Thoracic aorta (tissue), 2 donors: ENCODE measurements around the gene GRM8. TPM values are rescaled to one million over a fixed set of nuclear protein-coding genes. Genes with fewer than 3 reads are reported as not detected.

ENCODE experiments used
- ATAC-seq: fragments of 150-250 bp; one replicate; pipeline ENCODE4 v1.8.0; 2017; ENCODE audit warnings: low read depth; ENCODE audit not compliant: insufficient number of reproducible peaks, low FRiP score
- DNase-seq: peaks from one replicate; pipeline ENCODE4 v3.0.0-alpha.2; 2020; ENCODE audit warnings: low spot score
- H3K27ac ChIP-seq, 2 donors: fragments of 200-600 bp; sonication (generic); 1 replicate in 1 of 2; 2 replicates in 1 of 2; pipeline ENCODE4 v1.5.1; 2016; ENCODE audit warnings: mild to moderate bottlenecking in 2 of 2, moderate library complexity in 2 of 2
- H3K27me3 ChIP-seq: fragments of 200-600 bp; sonication (generic); replicated peaks from 2 replicates; pipeline ENCODE4 v1.6.0; 2016; ENCODE audit warnings: mild to moderate bottlenecking; ENCODE audit not compliant: insufficient read depth
- H3K36me3 ChIP-seq: fragments of 200-600 bp; sonication (generic); one replicate; pipeline ENCODE4 v1.5.1; 2016
- H3K4me1 ChIP-seq, 2 donors: fragments of 200-600 bp; sonication (generic); 1 replicate in 1 of 2; 2 replicates in 1 of 2; pipeline versions ENCODE4 v1.5.1 to v1.6.0; 2016; ENCODE audit warnings: low read depth in 2 of 2, mild to moderate bottlenecking in 1 of 2; ENCODE audit not compliant: control insufficient read depth in 1 of 2
- H3K4me3 ChIP-seq: fragments of 200-600 bp; sonication (generic); 2 replicates; pipeline ENCODE4 v1.5.1; 2016; ENCODE audit warnings: mild to moderate bottlenecking
- H3K9me3 ChIP-seq: fragments of 200-600 bp; sonication (generic); 2 replicates; pipeline ENCODE4 v1.5.1; 2016
- total RNA-seq, 2 donors: library from RNA; depleted of rRNA; stranded (reverse); fragments of >200 nt; gene quantifications; one replicate each; pipeline versions ENCODE4 v1.1.0 to v1.2.3, GENCODE V29; 2016
- TF ChIP-seq, protein P1 (sequence below): fragments of 200-600 bp; sonication (generic); IDR thresholded peaks from one replicate; pipeline ENCODE4 v1.5.1; 2019; ENCODE audit warnings: antibody characterized with exemption

Gene GRM8
- total RNA-seq, 2 donors from 2014 or later: not detected

DNA sequence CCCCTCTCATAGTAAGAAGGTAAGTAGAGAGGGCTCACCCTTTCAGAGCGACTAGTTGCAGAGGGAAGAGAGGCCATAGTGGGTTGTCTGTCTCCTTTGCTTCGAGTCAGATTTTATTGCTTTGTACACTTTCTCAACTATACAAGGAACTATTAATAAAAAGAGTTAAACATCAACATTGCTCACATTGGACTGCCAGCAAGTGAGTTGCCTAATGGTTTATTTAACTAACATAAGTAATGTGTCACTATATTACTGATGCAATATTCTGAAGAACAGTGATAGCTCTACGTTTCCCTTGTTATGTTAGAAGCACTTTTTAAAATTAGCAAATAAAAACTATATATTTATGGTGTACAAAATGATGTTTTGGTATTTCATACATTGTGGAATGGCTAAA is 451.0 kb downstream of the GRM8 start:
- Histone ChIP-seq H3K4me1 (no peaks in the 10 kb centered on the region), H3K9me3 (no peaks in the 10 kb centered on the region), H3K27me3 (no peaks in the 10 kb centered on the region), H3K36me3 (no peaks in the 10 kb centered on the region), H3K4me3 (no peak overlapping the region), H3K27ac (no peak overlapping the region)
- ATAC-seq (no peak), DNase-seq (no peak)
- TF ChIP-seq, protein P1, sequence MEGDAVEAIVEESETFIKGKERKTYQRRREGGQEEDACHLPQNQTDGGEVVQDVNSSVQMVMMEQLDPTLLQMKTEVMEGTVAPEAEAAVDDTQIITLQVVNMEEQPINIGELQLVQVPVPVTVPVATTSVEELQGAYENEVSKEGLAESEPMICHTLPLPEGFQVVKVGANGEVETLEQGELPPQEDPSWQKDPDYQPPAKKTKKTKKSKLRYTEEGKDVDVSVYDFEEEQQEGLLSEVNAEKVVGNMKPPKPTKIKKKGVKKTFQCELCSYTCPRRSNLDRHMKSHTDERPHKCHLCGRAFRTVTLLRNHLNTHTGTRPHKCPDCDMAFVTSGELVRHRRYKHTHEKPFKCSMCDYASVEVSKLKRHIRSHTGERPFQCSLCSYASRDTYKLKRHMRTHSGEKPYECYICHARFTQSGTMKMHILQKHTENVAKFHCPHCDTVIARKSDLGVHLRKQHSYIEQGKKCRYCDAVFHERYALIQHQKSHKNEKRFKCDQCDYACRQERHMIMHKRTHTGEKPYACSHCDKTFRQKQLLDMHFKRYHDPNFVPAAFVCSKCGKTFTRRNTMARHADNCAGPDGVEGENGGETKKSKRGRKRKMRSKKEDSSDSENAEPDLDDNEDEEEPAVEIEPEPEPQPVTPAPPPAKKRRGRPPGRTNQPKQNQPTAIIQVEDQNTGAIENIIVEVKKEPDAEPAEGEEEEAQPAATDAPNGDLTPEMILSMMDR: no peak

DNA sequence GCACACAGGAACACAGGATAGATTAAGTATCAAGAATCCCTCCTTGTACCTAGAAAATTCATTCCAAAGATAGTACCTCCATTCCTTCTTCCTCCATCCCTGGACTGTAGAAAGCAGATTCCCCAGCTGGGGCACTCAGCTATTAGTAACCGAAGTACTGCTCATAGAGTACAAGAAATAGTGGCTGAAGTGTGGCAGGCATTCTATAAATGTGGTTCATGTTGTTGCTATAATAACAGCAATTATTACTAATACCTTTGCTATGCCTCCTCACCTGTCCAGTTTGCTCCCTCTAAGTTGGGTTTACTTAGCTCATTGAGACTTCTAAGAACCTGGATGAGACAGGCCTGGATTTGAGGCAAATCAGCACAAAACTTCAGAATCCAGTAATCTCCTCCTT is 453.2 kb downstream of the GRM8 start:
- TF ChIP-seq, protein P1: no peak
- no peak overlapping the region for H3K4me3 ChIP-seq
- no peak overlapping the region for H3K27ac ChIP-seq
- no peaks in the 10 kb centered on the region for H3K4me1 ChIP-seq
- ATAC-seq: no peak
- no peaks in the 10 kb centered on the region for H3K9me3 ChIP-seq
- no peaks in the 10 kb centered on the region for H3K36me3 ChIP-seq
- H3K27me3 ChIP-seq: no peaks in the 10 kb centered on the region
- DNase-seq: no peak

DNA sequence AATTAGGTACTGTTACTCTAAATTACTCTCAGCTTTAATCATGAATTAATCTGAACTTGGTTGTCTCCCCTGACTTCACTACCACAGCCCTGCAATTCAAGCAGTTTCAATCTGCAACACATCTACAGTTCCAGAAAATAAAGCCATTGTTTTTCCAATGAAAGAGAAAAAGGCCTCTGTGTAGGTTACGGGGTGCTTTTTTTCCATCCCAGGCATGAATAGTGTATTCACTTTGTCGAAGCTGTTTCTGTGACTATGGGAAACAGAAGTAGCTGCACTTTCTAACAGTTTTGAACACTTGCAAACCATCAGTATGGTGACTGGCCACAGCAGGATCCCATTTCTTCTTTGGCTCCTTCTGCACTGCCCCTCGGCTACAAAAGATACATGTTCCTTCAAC is 460.2 kb downstream of the GRM8 start:
- Histone ChIP-seq H3K36me3 (no peaks in the 10 kb centered on the region), H3K4me1 (no peaks in the 10 kb centered on the region), H3K27me3 (no peaks in the 10 kb centered on the region), H3K27ac (no peak overlapping the region), H3K4me3 (no peak overlapping the region), H3K9me3 (no peaks in the 10 kb centered on the region)
- TF ChIP-seq, protein P1: no peak
- DNase-seq (no peak), ATAC-seq (no peak)

DNA sequence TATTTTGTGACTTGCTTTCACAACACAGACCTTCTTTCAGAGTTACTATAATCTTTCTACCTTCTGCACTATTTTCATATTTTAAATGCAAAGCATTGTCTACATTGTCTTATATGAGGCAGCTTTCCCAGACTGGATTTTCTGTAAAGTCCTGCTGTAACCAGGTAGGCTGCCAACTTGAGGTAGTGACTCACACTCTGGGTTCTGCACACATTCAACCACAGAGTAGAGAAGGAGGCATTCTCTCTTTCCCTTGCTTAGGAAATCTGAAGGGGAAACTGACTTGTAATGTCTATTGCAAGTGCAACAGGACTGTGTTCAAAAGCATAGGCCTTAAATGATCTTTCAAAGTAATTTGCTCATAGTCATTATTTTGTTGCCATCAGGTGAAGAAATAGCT is 461.4 kb downstream of the GRM8 start:
- H3K9me3 ChIP-seq: no peaks in the 10 kb centered on the region

DNA sequence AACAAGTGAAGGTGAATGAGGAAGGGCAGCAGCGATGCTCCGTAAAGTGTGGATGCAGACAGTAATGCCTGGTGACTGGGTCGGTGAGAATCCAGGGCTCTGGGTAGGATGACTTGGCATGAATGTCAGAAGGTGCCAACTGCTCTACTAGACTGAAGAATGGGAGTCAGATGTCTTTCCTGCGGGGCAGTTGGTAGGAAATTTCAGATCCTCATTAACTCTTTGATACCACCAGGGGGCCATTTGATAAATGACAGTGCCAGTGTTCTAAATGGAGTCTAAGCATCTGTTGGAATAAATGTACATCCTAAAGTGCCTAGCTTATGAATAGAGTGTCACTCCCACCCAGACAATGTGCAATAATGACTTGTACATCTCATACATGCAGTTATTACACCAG is 462.0 kb downstream of the GRM8 start:
- no peak overlapping the region for H3K27ac ChIP-seq
- no peaks in the 10 kb centered on the region for H3K36me3 ChIP-seq
- H3K27me3 ChIP-seq: no peaks in the 10 kb centered on the region
- TF ChIP-seq, protein P1: no peak
- H3K4me1 ChIP-seq: no peaks in the 10 kb centered on the region
- ATAC-seq (no peak), DNase-seq (no peak)
- H3K9me3 ChIP-seq: no peaks in the 10 kb centered on the region
- H3K4me3 ChIP-seq: no peak overlapping the region

More for the DNA sequence above, 461.4 kb downstream of the GRM8 start:
- Histone ChIP-seq H3K36me3 (no peaks in the 10 kb centered on the region), H3K27ac (no peak overlapping the region), H3K27me3 (no peaks in the 10 kb centered on the region), H3K4me3 (no peak overlapping the region), H3K4me1 (no peaks in the 10 kb centered on the region)
- DNase-seq (no peak), ATAC-seq (no peak)
- TF ChIP-seq, protein P1: no peak
